Activated CD4-positive, alpha-beta T cell treated with anti-CD3 and anti-CD28 coated beads for 24 hours (primary cell): ENCODE data around the gene ZDHHC11B.

Experiments
- DNase-seq, 2 donors: peaks; one replicate each; pipeline ENCODE4 v3.0.0-alpha.2; 2020; ENCODE audit warnings: low read depth in 2 of 2

The ZDHHC11B gene

GRCh38 chr5:661891-662750, 122.4 kb downstream of the ZDHHC11B start:
- no peak for DNase-seq

- DNase-seq, result no peak
Measured at GRCh38 chr5:660491-661030, 124.0 kb downstream of the ZDHHC11B start.
